ENCODE measurements around the gene BRD3OS.

DNA sequence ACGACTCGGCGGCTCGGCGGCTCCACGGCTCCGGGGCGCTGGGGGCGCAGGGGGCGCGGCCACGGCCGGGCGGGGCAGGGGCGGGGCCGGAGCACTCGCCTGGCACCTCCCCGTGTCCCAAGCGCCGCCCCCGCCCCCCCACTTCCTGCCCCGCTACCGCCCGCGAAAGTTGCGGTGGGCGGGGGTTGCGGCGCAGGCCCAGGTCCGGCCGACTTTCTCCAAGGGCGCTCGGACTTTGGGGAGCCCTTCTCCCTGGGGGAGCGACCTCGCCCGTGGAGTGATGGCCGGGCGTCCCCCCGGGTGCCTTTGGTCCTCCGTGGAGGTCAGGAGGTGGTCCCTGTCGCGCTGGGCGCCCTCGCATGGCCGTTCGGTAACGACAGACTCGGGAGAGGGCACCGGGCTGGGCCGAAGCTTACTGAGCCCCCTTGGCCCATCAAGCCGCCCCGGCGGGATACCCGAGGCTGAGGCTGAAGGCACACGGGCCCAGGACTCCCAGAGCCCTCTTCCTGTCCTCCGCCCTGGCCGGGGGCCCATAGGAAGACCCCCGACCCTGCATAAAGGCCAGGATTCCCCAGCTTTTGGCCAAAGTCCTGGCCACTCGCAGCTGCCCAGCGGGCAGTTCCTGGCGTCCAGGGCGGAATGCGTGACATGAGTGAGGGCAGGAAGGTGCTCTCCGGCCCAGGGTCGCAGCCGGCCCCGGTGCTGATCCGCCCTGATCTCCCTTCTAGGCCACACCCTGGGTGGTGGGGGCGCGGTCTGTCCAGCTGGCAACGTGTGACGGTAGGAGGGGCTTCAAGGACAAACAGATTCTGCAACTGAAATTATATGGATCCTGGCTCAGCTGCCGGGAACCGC is 32.3 kb upstream of the BRD3OS start:
- 0 out of 2 replicates have a peak, but pooled peaks have one; percentile 30 for TF ChIP-seq REXO4 (CRISPR knock-in tag; IDR thresholded peaks at IDR 0.05; ENCODE audit: borderline replicate concordance)
- TF ChIP-seq POLR2AphosphoS5 (IDR thresholded peaks at IDR 0.05; ENCODE audit: low read depth, low read length) = peak; percentile 41; the same call in 1 of the 2 replicates
- TF ChIP-seq MAFK (conservative IDR thresholded peaks at IDR 0.05 in 1 of 2, IDR thresholded peaks at IDR 0.05 in 1 of 2; ENCODE audit: low read length in 2 of 2) = no peak
- peak; percentile 79 for TF ChIP-seq ZNF317 (CRISPR knock-in tag; IDR thresholded peaks at IDR 0.05)
- TF ChIP-seq MXI1 (IDR thresholded peaks at IDR 0.05; ENCODE audit: borderline replicate concordance, low read depth, low read length) = peak; percentile 63; the same call in 1 of the 3 replicates
- TF ChIP-seq YY1 (IDR thresholded peaks at IDR 0.05; ENCODE audit: insufficient read depth, insufficient replicate concordance, low read depth, low read length) = no peak
- TF ChIP-seq, protein P1, sequence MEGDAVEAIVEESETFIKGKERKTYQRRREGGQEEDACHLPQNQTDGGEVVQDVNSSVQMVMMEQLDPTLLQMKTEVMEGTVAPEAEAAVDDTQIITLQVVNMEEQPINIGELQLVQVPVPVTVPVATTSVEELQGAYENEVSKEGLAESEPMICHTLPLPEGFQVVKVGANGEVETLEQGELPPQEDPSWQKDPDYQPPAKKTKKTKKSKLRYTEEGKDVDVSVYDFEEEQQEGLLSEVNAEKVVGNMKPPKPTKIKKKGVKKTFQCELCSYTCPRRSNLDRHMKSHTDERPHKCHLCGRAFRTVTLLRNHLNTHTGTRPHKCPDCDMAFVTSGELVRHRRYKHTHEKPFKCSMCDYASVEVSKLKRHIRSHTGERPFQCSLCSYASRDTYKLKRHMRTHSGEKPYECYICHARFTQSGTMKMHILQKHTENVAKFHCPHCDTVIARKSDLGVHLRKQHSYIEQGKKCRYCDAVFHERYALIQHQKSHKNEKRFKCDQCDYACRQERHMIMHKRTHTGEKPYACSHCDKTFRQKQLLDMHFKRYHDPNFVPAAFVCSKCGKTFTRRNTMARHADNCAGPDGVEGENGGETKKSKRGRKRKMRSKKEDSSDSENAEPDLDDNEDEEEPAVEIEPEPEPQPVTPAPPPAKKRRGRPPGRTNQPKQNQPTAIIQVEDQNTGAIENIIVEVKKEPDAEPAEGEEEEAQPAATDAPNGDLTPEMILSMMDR (CRISPR knock-in tag; IDR thresholded peaks at IDR 0.05) = peak; percentile 79
- peak; percentile 83 for TF ChIP-seq ZNF274 (CRISPR knock-in tag; IDR thresholded peaks at IDR 0.05)
- TF ChIP-seq, protein P2, sequence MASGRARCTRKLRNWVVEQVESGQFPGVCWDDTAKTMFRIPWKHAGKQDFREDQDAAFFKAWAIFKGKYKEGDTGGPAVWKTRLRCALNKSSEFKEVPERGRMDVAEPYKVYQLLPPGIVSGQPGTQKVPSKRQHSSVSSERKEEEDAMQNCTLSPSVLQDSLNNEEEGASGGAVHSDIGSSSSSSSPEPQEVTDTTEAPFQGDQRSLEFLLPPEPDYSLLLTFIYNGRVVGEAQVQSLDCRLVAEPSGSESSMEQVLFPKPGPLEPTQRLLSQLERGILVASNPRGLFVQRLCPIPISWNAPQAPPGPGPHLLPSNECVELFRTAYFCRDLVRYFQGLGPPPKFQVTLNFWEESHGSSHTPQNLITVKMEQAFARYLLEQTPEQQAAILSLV (CRISPR knock-in tag; IDR thresholded peaks at IDR 0.05; ENCODE audit: borderline replicate concordance) = peak; percentile 67; the same call in 1 of the 2 replicates
- TF ChIP-seq, protein P3, sequence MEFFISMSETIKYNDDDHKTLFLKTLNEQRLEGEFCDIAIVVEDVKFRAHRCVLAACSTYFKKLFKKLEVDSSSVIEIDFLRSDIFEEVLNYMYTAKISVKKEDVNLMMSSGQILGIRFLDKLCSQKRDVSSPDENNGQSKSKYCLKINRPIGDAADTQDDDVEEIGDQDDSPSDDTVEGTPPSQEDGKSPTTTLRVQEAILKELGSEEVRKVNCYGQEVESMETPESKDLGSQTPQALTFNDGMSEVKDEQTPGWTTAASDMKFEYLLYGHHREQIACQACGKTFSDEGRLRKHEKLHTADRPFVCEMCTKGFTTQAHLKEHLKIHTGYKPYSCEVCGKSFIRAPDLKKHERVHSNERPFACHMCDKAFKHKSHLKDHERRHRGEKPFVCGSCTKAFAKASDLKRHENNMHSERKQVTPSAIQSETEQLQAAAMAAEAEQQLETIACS (CRISPR knock-in tag; IDR thresholded peaks at IDR 0.05) = no peak
- TF ChIP-seq TCF7L2 (IDR thresholded peaks at IDR 0.05; ENCODE audit: low read depth, low read length) = no peak
- no peak for TF ChIP-seq ZFP41 (CRISPR knock-in tag; IDR thresholded peaks at IDR 0.05; ENCODE audit: borderline replicate concordance)
- TF ChIP-seq ZFY (CRISPR knock-in tag; IDR thresholded peaks at IDR 0.05) = peak; percentile 72
- TF ChIP-seq SNAPC2 (CRISPR knock-in tag; IDR thresholded peaks at IDR 0.05) = no peak; the same call in 1 of the 2 replicates
